ENCODE measurements around the gene TNFRSF4. TPM values are rescaled to one million over a fixed set of nuclear protein-coding genes. Genes with fewer than 3 reads are reported as not detected.

Gene TNFRSF4
- total and polyA plus RNA-seq, 2 of the 8 experiments (the other 6 are each of a cell fraction or from before 2014, with no cell fraction given): 0.06 TPM; not detected in 1

DNA sequence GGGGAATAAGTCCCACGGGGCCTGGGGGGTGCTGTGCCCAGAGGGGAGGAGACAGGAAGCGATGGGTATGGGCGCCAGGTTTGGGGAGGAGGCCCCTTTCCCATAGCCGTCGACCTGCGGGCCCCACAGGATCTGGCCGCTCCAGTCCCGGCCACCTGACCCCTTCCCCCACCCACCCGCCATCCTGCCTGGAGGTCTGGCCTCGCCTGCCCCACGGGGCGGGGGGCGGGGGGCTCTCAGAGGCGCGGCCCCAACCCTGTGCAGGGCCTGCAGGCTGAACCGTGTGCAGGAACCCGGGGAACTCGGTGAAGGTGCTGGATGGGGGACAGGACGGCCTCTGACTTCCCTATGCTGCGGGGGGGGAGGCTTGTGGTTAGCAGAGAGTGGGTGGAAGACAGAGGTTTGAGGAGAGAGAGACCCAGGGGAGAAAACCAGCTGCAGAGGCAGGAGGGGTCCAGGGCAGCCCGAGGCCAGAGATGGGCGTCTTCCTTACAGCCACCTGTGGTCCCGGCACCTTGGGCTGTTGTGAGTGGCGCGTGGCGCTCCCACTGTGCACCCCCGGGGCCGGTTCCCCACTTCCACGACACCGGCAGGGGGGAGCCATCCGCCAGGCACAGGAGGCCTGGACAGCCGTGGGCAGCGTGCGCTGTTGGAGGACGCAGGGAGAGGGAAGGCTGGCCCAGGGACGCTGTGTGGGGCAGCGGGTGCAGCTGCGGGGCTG, 5.1 kb downstream of the TNFRSF4 start:
- H4K20me1 ChIP-seq (replicated peaks in 1 of 2; ENCODE audit: control insufficient read depth in 1 of 2, insufficient read depth in 2 of 2, low read length in 2 of 2): no peaks in the 10 kb centered on the region
- no peaks in the 10 kb centered on the region for H3K79me2 ChIP-seq (ENCODE audit: control insufficient read depth in 1 of 2, insufficient read depth in 2 of 2, low read length in 2 of 2)
- H3K23ac ChIP-seq (ENCODE audit: insufficient read length): no peak overlapping the region
- no peak overlapping the region for H2BK120ac ChIP-seq (replicated peaks; ENCODE audit: low read depth, low read length)
- no peak overlapping the region for H2AK5ac ChIP-seq (ENCODE audit: low read depth, low read length)
- peak overlapping the region; percentile 25; the same call in 1 of the 2 replicates for H4K8ac ChIP-seq (ENCODE audit: extremely low read depth, insufficient read depth, low read length)
- no peak overlapping the region for H3K56ac ChIP-seq (replicated peaks; ENCODE audit: insufficient read length, low read depth, low read length)
- H3K36me3 ChIP-seq (ENCODE audit: control insufficient read depth in 2 of 4, insufficient read depth in 4 of 4, low read length in 3 of 4): no peaks in the 10 kb centered on the region
- no peak overlapping the region for H3K27ac ChIP-seq (ENCODE audit: low read depth, low read length)
- H3K4ac ChIP-seq (replicated peaks; ENCODE audit: insufficient read length, low read depth, low read length): no peak overlapping the region
- TF ChIP-seq CTBP2 (IDR thresholded peaks at IDR 0.05; ENCODE audit: borderline replicate concordance, insufficient read depth, insufficient read length, low read length) (no peak), TAF7 (optimal IDR thresholded peaks at IDR 0.05; ENCODE audit: borderline replicate concordance, low read depth, low read length) (no peak), NANOG (IDR thresholded peaks at IDR 0.05; ENCODE audit: insufficient read depth, low read depth, low read length, poor library complexity, severe bottlenecking) (no peak), RFX5 (IDR thresholded peaks at IDR 0.05; ENCODE audit: borderline replicate concordance, low read depth, low read length) (no peak)
- H3K9ac ChIP-seq (replicated peaks in 1 of 4; ENCODE audit: extremely low read depth in 1 of 4, low read depth in 3 of 4, low read length in 3 of 4): no peak overlapping the region
- FAIRE-seq: no peak
- peaks cover 0 to 13% (median 5%) of the 10 kb centered on the region in 4 experiments; a peak in 6 of 7 replicates for H3K4me1 ChIP-seq (replicated peaks in 1 of 4; ENCODE audit: control insufficient read depth in 3 of 4, insufficient read depth in 4 of 4, low read length in 3 of 4)
- WGBS, 2 experiments (ENCODE audit: extremely low coverage in 1 of 2, insufficient coverage in 1 of 2, insufficient read length in 1 of 2, insufficient replicate concordance in 2 of 2, low coverage in 1 of 2, low lambda C conversion rate in 2 of 2, missing lambda C conversion rate in 1 of 2): 94% methylated on average over 24 of the region's 38 CpGs; no CpG with 5 or more reads in 1 of the 2 experiments
- no peaks in the 10 kb centered on the region for H3K9me3 ChIP-seq (ENCODE audit: insufficient read depth in 2 of 2, low read depth in 1 of 2, low read length in 1 of 2)
- H2BK5ac ChIP-seq (ENCODE audit: low read depth, low read length): no peak overlapping the region
- ChIA-PET POLR2A (ENCODE audit: partially characterized antibody) (interaction anchor here (0.9 kb wide), 1 partner anchor 176 kb away, joined by 3 read pairs; no protein-coding TSS in a partner anchor), CTCF (ENCODE audit: partially characterized antibody) (interaction anchor here (0.8 to 1.6 kb wide), 3 partner anchors 63 to 184 kb away, joined by 3 to 9 read pairs (median 3); no protein-coding TSS in a partner anchor)
- H2BK15ac ChIP-seq (ENCODE audit: low read length): no peak overlapping the region
- H3K4me2 ChIP-seq (ENCODE audit: insufficient read depth in 1 of 2, low read depth in 2 of 2, low read length in 2 of 2): no peak overlapping the region
- DNase-seq (ENCODE audit: low read depth in 1 of 2, low spot score in 2 of 2): no peak
- no peak overlapping the region for H3K14ac ChIP-seq (ENCODE audit: insufficient read length)
- H3K79me1 ChIP-seq (ENCODE audit: low read depth, low read length): no peaks in the 10 kb centered on the region
- peak overlapping the region; percentile 40 for H4K91ac ChIP-seq (replicated peaks; ENCODE audit: insufficient read length, low read length)
- no peak overlapping the region for H3K18ac ChIP-seq (ENCODE audit: extremely low read depth, low read length)
- H3K4me3 ChIP-seq (ENCODE audit: extremely low read depth in 1 of 4, insufficient read depth in 2 of 4, low read depth in 3 of 4, low read length in 4 of 4): no peak overlapping the region
- peaks cover 8% of the 10 kb centered on the region; the same call in 1 of the 2 replicates for H3K23me2 ChIP-seq (ENCODE audit: low read depth, low read length)
- no peak overlapping the region for H2BK20ac ChIP-seq (ENCODE audit: low read length)
- H3K27me3 ChIP-seq (replicated peaks in 1 of 4; ENCODE audit: control insufficient read depth in 3 of 4, extremely low read depth in 1 of 4, insufficient read depth in 3 of 4, low read length in 3 of 4): peaks cover 0 to 16% (median 15%) of the 10 kb centered on the region in 4 experiments; a peak in 6 of 7 replicates
- H2AFZ ChIP-seq (ENCODE audit: low read length): no peak overlapping the region
- H2BK12ac ChIP-seq (ENCODE audit: low read depth, low read length): no peak overlapping the region
- no peak overlapping the region for H4K5ac ChIP-seq (ENCODE audit: insufficient read length, low read depth, low read length)
